SHP77 treated with DMSO at 0.1 percent for 48 hours (cell line): ENCODE data around the gene BCL2L1.
"Not testable (repeated sequence)": the region's sequence is repeated elsewhere in the genome, so short reads cannot be mapped to it uniquely, and the experiment has no call there.

Experiments used
- DNase-seq: peaks from one replicate; lab custom pipeline; 2025; lab: John Stamatoyannopoulos, UW

Gene BCL2L1

GRCh38 chr20:31648104-31648503 is 74.6 kb downstream of the BCL2L1 start:
- not testable (repeated sequence) for DNase-seq

GRCh38 chr20:31644701-31645100 is 78.0 kb downstream of the BCL2L1 start:
- DNase-seq = no peak

- no peak for DNase-seq
Observed at GRCh38 chr20:31643522-31643921, 79.1 kb downstream of the BCL2L1 start.

- DNase-seq = no peak
Observed at GRCh38 chr20:31642837-31643236, 79.8 kb downstream of the BCL2L1 start.

- no peak for DNase-seq
Observed at GRCh38 chr20:31641391-31641790, 81.3 kb downstream of the BCL2L1 start.

GRCh38 chr20:31640259-31640658 is 82.4 kb downstream of the BCL2L1 start:
- no peak for DNase-seq

GRCh38 chr20:31638816-31639215 is 83.9 kb downstream of the BCL2L1 start:
- DNase-seq = no peak

GRCh38 chr20:31638317-31638716 is 84.4 kb downstream of the BCL2L1 start:
- DNase-seq = no peak

- DNase-seq = no peak
Observed at GRCh38 chr20:31637660-31638059, 85.0 kb downstream of the BCL2L1 start, which contains the start of gene COX4I2. TSS of gene COX4I2 (plus strand) at chr20:31637912. CDS start at chr20:31639018, 1,106 bp downstream.

- DNase-seq = no peak
Observed at GRCh38 chr20:31633339-31633914, 89.2 kb downstream of the BCL2L1 start.

- no peak for DNase-seq
Observed at GRCh38 chr20:31632548-31633338, 89.9 kb downstream of the BCL2L1 start.

GRCh38 chr20:31630187-31630790 is 92.4 kb downstream of the BCL2L1 start:
- DNase-seq = no peak

GRCh38 chr20:31628057-31628456 is 94.6 kb downstream of the BCL2L1 start:
- DNase-seq = not testable (repeated sequence)

GRCh38 chr20:31626534-31626933 is 96.1 kb downstream of the BCL2L1 start:
- DNase-seq = not testable (repeated sequence)

- DNase-seq = not testable (repeated sequence)
Observed at GRCh38 chr20:31623123-31623505, 99.6 kb downstream of the BCL2L1 start.

- no peak for DNase-seq
Observed at GRCh38 chr20:31620246-31620645, 102.4 kb downstream of the BCL2L1 start.

GRCh38 chr20:31617432-31618104 is 105.1 kb downstream of the BCL2L1 start:
- no peak for DNase-seq

GRCh38 chr20:31615416-31615815 is 107.3 kb downstream of the BCL2L1 start:
- DNase-seq = no peak
